ENCODE results near the gene CDK8. TPM values are rescaled to one million over a fixed set of nuclear protein-coding genes. Genes with fewer than 3 reads are reported as not detected.
"Not testable (repeated sequence)": the region's sequence is repeated elsewhere in the genome, so short reads cannot be mapped to it uniquely, and the experiment has no call there.

Gene CDK8
- total RNA-seq, 1 donor from 2014 or later, result 13.4 TPM

GRCh38 chr13:26310003-26310402 lies 56.1 kb downstream of the CDK8 start:
- intact Hi-C loops (cut with micrococcal nuclease), result no loop called here

GRCh38 chr13:26310470-26310869 lies 56.5 kb downstream of the CDK8 start:
- intact Hi-C loops (cut with micrococcal nuclease), result no loop called here

GRCh38 chr13:26312019-26312418 lies 58.1 kb downstream of the CDK8 start:
- intact Hi-C loops (cut with micrococcal nuclease), result not testable (repeated sequence)

DNA sequence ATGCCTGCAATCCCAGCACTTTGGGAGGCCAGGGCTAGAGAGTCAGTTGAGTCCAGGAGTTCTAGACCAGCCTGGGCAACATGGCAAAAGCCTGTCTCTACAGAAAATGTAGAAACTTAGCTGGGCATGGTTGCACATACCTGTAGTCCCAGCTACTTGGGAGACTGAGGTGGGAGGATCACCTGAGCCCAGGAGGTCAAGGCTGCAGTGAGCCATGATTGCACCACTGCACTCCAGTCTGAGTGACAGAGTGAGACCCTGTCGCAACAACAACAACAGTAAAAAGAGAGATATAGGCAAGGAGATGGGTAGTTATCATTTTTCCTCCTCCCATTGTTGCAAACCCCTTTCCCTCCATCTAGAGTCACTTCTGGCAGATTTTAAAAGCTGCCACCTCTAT lies 62.2 kb downstream of the CDK8 start:
- intact Hi-C loops (cut with micrococcal nuclease), result not testable (repeated sequence)

- intact Hi-C loops (cut with micrococcal nuclease), result no loop called here
Measured at GRCh38 chr13:26320766-26321165, 66.8 kb downstream of the CDK8 start.

- intact Hi-C loops (cut with micrococcal nuclease), result no loop called here
Measured at GRCh38 chr13:26323127-26323526, 69.2 kb downstream of the CDK8 start.

DNA sequence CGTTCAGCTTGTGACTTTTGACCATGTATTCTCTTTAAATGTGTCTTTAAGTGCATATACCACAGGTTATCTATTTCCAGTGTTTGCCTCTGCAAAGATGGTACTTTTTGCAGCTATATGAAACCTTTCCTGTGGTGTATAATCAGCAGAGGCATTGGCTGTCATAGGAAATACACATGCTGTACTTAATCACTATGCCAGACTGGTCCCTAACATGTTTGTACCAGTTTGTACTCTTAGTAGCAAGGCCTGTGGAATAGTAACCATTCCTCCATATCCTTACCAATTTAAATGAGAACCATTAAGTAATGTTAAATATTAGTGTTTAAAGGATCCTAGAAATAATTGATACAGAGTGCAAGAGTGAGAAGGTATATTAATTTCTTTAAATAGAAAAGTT lies 69.8 kb downstream of the CDK8 start:
- intact Hi-C loops (cut with micrococcal nuclease), result no loop called here

- intact Hi-C loops (cut with micrococcal nuclease), result no loop called here
Measured at GRCh38 chr13:26324294-26324693, 70.4 kb downstream of the CDK8 start.

- intact Hi-C loops (cut with micrococcal nuclease), result no loop called here
Measured at GRCh38 chr13:26324867-26325266, 70.9 kb downstream of the CDK8 start.

DNA sequence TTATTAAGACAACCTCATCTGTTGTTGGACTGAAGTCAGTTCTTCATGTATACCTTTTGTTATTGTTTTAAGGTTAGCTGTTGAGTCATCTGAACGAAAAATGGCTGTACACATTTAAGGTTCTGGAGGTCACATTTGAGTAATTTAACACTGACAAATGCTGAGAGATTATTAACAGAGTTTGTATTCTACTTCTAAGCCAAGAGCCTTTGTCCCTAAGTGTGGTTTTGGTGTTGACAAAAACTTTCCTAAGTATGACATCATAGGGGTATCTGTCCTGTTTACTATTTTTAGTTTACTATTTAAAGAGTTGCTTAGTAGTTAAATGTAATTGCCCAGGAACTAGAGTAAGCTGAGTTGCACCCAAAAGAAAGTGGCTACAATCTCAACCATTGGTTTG lies 71.9 kb downstream of the CDK8 start:
- intact Hi-C loops (cut with micrococcal nuclease), result no loop called here

GRCh38 chr13:26326562-26326961 lies 72.6 kb downstream of the CDK8 start:
- intact Hi-C loops (cut with micrococcal nuclease), result no loop called here

DNA sequence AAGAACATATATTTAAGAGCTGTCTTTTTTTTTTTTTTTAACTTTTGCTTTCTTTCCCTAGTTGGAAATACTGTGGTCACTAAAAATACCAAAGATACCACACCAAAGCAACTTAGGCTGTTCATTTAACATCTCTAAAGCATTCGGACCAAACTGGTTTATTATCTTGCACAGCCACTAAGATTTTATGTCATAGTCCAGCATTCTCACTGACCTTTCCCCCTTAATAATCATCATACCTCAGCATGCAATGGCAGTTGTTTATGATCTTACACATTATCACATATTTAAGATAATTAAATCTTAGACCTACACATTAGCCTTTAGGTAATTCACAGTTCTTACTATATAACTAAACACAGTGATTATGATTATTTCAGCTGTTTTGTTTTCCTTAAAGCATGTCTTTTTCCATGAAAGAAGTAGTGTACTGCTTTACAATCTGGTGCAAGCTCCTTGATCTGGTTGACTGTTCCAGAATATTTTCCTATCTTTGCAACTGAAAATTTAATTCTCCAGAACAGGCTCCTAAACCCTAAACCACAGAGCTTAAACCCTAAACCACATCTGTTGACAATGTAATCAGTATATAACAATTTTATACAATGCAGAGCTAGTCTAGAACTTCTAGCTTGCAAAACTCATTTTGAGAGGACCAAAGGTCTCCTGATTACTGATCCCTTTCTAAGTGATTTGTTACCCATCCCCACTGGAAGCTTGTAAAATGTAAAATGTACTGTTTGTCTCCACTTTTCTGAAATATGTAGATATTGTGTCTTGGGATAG lies 74.2 kb downstream of the CDK8 start:
- intact Hi-C loops (cut with micrococcal nuclease), result no loop called here

- intact Hi-C loops (cut with micrococcal nuclease), result no loop called here
Measured at GRCh38 chr13:26335158-26335557, 81.2 kb downstream of the CDK8 start.

GRCh38 chr13:26340807-26341206 lies 86.9 kb downstream of the CDK8 start:
- intact Hi-C loops (cut with micrococcal nuclease), result no loop called here

DNA sequence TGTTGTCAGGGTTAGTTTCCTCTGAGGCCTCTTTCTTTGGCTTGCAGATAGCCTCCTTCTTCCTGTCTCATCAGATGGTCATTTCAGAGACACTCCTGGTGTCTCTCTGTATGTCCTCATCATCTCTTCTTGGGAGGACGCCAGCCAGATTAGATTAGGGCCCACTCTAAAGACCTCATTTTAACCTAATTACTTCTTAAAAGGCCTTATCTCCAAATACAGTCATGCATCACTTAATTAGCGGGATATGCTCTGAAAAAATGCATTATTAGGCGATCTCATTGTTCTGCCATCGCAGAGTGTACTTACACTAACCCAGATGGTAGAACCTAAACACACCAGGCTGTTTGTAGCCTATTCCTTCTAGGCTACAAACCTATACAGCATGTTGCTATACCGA lies 89.0 kb downstream of the CDK8 start:
- intact Hi-C loops (cut with micrococcal nuclease), result no loop called here

DNA sequence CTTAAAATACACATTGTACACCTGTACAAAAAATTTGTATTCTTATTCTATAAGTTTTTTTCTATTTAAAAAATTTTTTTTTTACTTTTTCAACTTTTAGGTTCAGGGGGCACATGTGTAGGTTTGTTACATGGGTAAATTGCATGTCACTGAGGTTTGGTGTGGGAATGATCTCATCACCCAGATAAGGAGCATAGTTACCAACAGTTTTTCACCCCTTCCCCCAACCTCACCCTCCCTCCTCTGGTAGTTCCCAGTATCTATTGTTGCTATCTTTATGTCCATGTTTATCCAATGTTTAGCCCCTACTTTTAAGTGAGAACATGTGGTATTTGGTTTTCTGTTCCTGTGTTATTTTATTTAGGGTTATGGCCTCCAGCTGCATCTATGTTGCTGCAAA lies 89.9 kb downstream of the CDK8 start:
- intact Hi-C loops (cut with micrococcal nuclease), result no loop called here

DNA sequence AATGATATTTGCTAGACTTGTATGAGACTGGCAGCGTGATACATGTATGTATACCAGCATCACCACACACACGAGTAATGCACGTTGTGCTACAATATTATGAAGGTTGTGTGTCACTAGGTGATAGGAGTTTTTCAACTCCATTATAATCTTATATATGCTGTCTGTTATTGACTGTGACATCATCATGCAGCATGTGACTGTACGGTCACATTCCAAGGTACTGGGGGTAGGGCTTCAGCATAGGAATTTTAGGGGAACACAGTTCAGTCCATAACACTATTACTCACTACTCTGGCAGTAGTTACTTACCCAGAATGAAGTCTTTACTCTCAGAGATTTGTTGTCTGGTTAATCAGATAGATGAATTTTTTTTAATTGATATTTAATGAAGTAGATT lies 91.1 kb downstream of the CDK8 start:
- intact Hi-C loops (cut with micrococcal nuclease), result no loop called here

DNA sequence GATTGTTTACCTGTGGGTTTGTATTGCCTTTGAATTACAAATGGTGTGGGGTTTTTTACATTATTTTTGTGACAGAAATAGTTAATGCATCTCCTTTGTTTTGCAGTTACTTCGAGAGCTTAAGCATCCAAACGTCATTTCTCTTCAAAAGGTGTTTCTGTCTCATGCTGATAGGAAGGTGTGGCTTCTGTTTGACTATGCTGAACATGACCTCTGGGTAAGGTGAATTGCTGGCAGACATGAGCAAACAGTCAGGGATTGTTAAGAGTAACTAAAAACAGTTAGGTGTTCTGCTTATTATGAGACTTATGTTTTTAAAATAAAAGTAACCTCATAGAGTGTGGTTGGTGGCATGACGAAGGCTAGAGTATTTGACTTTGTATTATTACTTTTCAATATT lies 95.0 kb downstream of the CDK8 start:
- intact Hi-C loops (cut with micrococcal nuclease), result no loop called here

DNA sequence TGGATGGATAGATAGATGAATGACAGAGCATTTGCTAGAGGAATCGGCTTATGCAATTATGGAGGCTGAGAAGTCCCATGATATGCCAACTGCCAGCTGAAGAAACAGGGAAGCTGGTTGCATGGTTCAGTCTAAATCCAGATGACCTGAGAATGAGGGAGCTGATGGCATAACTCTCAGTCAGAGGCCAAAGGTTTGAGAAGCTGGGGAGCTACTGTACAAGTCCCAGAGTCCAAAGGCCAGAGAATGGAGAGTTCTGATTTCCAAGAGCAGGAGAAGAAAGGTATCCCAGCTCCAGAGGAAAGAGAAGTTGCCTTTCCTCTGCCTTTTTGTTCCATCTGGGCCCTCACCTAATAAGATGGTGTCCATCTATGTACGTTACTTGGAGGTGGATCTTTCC lies 108.3 kb downstream of the CDK8 start:
- intact Hi-C loops (cut with micrococcal nuclease), result no loop called here

DNA sequence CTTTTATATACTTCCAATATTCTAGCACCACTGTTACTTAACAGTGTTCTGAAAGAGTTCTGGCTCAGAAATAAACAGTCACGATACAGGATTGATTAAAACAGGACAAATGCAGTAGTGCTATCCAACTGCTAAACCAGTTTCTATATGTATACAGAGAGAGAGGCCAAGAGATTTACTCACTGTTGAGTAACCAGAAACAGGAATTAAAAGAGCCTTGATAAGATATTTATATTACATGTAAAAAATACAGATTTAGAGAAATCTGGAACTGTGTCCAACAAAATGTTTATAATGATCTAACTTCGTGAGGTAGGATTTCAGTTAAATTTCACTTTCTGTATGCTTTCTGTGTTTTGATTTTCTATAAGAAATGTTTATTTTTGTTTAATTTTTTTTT lies 116.6 kb downstream of the CDK8 start:
- intact Hi-C loops (cut with micrococcal nuclease), result no loop called here

- intact Hi-C loops (cut with micrococcal nuclease), result no loop called here
Measured at GRCh38 chr13:26372747-26373146, 118.8 kb downstream of the CDK8 start.

DNA sequence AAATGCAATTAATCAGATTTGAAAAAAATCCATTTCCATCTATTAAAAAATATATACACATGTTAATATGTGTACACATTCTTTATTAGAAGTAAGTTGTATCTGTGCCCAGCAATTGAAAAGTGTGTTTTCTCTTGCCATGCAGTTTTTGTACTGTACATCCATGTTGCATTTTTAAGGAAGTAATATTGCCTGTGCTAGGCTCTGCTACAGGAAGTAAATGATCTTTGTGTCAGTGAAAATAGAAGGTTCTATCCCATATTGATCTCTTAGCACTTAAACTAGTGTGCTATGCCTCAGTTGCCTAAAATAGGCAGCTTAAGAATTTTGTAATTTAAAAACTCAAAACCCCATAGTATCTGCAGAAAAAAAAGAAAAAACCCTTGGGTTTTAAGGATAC lies 122.5 kb downstream of the CDK8 start:
- intact Hi-C loops (cut with micrococcal nuclease), result no loop called here

GRCh38 chr13:26377038-26377437 lies 123.1 kb downstream of the CDK8 start:
- intact Hi-C loops (cut with micrococcal nuclease), result no loop called here

- intact Hi-C loops (cut with micrococcal nuclease), result no loop called here
Measured at GRCh38 chr13:26378116-26378515, 124.2 kb downstream of the CDK8 start.

All from T-helper 2 cell treated with Interferon-gamma antibody and Interleukin-4, amounts not matched to agents 100 ng/mL and 5 ng/mL, for 36 hours (primary cell).